Activated CD4-positive, alpha-beta T cell treated with anti-CD3 and anti-CD28 coated beads, Interleukin-2, amount 50 U/mL, for 4 hours (primary cell): ENCODE measurements around the gene AQP6.

Experiments used
- DNase-seq, 2 experiments: peaks; one replicate each; pipeline ENCODE4 v3.0.0-alpha.2; 2020

Gene AQP6

DNA sequence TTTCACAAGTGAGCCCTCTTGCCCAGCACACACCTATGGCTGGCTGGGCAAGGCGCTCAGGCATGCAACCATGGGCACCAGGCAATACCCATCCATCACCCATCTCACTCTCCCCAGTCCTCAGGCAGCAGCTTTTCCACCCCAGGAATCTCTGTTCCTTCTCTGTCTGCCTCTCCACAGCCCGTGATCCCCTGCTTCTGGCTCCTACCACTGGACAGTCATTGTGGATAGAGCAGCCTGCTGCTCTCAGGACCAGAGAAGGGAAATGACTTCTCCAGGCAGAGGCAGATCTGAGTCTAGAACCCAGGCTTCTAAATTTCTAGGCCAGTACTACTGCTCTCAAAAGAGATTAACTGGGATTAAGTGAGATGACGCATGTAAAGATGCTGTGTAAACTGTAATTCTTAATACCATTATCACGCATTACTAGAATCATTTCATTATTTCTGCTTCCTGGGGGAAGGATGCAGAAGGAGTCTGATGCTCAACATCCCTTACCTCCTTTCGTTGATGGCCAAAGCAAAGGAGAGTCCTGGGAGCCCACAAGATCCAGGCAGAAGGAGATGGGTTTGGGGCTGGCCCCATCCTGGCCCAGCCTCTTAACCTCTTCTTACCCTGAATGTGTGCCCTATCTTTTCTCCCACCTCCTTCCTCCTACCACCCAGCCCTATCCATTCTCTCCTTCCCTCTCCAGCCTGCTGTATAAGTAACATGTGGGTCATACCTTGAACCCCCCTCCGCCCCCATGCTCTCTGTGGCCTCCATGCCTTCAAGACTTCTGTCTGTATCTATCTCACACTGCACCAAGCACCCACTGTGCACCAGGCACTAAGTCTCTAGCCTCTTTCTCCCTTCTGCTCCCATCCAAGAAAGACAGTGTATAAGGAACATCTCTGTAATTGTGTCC lies 15.8 kb upstream of the AQP6 start:
- DNase-seq = no peak

- no peak for DNase-seq
Measured at GRCh38 chr12:49957570-49957967, 15.2 kb upstream of the AQP6 start.

DNA sequence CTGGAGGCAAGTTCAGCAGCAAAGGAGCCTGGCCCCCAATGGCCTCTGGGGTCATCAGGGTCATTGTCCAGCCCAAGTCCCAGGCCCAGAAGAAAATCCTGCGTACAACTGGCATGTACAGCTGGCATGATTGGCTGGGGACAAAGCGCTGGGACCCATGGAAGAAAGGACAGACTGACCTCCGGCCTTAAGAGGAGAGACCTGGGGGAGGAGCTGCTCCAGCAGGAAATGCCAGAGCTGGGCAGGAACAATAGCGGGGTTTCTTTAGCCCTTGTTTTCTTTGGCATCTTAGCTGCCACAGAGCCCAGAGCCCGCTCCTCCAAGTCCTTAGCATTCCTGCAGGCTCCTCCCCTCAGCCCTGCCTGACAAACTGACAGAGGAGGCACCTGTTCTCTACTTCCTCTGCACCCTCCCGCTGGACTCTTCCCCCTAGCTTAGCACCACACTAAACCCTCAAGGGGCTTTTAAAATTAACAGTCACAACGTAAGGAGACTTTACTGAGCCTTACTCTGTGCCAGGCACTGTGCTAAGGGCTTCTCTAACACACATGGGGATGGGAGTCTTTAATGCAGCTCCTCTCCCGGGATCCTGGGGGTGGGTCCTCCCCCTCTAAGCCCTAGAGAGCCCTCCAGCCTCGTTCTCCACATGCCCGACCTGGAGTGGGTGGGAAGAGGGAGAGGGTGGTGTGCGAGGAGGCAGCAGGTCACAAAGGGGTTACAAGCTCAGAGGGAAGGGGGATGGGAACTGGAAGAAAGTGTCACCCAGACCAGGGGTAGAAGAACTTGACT lies 12.9 kb upstream of the AQP6 start:
- DNase-seq = no peak

DNA sequence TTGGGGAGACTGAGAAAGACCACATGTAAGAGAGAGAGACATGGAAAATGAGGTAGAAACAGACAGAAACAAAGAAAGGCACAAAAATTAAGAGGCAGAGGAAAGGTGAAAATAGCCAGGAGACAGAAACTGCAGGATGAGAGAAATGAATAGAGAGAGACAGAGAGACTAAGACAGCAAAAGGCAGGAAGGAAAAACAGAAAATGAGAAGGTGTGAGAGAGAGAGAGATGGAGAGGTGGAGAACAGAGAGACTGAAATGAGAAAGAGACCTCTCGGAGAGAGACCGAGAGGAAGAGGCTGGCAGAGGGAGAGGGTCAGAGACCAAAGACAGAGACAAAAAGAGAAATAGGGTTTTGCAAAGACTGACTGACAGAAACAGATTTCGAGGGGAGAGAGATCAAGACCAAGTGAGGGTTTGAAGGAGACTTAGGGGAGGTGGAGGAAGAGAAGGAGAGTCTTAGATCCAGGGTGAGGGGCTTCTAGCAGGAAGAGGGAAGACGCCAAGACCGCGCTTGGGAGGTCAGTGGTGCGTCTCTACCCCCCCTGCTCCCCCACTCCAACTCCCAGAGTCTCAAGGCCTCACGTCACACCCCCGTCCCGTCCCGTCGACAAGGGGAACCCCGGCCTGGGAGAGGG lies 12.2 kb upstream of the AQP6 start:
- DNase-seq = no peak

DNA sequence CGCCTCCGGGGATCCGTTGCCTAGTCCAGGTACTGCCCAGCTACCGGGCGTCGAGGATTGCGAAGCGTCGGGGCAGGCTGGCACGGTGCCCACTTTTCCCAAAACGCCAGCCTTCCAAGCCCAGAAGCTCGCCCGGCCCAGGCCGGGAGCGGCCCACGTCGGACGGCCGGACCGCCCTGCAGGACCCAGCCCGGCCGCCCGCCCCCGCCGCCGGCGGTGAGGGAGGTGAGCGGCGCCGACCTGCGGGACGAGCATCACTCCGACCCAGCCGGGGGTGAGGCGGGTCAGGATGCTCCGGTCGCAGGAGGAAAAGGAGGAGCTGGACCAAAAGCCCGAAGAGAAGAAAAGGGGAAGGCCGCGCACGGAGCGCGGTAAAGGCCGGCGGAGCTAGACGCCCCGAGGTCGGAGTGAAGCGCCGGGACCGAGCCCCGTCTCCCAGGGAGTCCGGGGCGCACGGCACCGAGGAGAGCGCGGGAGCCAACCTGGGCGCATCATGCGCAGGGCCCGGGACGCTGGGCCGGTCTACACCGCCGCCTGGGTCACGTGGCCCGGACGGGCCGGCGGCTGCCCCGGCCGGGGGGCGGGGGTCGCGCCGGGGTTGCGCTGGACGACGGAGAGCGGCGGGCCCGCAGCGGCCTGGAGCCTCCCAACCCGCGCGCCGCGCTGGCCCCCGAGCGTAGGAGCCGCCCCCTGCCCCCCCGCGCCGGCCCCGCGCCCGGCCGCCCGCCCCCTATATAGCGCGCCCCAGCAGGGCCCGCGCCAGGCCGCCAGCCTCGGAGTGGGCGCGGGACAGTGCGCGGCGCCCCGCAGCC lies 11.4 kb upstream of the AQP6 start, which contains the start of gene AQP5:
Gene AQP5 (plus strand): TSS at position 762 of the 812 bp plus-strand sequence. CDS start 146 bp downstream, outside the sequence.
- no peak for DNase-seq

- DNase-seq = no peak
Measured at GRCh38 chr12:49961993-49962764, 10.6 kb upstream of the AQP6 start.

GRCh38 chr12:49962861-49963765 lies 9.6 kb upstream of the AQP6 start:
- no peak for DNase-seq

- no peak for DNase-seq
Measured at GRCh38 chr12:49963976-49964815, 8.6 kb upstream of the AQP6 start.

DNA sequence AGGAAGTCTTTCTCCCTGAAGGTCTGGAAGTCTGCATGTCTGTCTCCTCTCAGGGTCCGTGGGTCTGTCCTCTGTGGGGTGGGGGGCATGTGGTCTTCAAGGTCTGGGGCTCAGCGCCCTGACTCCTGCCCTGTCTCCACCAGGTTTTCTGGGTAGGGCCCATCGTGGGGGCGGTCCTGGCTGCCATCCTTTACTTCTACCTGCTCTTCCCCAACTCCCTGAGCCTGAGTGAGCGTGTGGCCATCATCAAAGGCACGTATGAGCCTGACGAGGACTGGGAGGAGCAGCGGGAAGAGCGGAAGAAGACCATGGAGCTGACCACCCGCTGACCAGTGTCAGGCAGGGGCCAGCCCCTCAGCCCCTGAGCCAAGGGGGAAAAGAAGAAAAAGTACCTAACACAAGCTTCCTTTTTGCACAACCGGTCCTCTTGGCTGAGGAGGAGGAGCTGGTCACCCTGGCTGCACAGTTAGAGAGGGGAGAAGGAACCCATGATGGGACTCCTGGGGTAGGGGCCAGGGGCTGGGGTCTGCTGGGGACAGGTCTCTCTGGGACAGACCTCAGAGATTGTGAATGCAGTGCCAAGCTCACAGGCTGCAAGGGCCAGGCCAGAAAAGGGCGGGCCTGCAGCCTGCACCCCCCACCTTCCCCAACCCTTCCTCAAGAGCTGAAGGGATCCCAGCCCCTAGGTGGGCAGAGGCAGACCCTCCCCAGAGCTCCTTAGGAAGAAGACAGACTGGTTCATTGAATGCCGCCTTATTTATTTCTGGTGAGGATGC lies 7.7 kb upstream of the AQP6 start:
- no peak for DNase-seq

GRCh38 chr12:49965836-49966235 lies 6.9 kb upstream of the AQP6 start:
- DNase-seq = no peak

GRCh38 chr12:49966511-49967041 lies 6.2 kb upstream of the AQP6 start:
- DNase-seq = no peak

GRCh38 chr12:49967042-49967776 lies 5.5 kb upstream of the AQP6 start:
- peak; percentile 93 to 95 for DNase-seq

DNA sequence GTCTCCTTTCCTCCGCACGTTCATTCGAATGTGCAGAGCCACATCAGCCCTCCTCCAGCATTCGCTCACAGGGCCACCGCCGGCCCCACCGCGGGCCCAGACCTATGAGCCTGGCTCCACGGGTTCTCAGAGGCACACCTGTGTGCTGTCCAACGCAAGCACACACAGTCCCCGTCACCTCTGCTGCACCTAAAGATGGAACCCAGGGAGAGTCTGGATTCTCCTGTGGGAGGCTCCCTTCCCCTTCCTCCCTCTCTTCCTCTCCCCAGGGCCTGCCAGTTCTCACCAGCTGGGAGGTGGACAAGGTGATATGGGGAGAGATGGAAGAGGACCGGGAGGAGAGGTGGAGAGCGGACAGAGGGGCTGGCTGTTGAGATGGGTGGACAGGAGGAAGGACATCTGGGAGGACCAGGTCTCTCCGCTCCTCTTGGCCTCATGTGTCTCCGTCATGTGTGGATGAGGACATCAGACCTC lies 4.9 kb upstream of the AQP6 start:
- DNase-seq = no peak

GRCh38 chr12:49968471-49968870 lies 4.3 kb upstream of the AQP6 start:
- no peak for DNase-seq

- no peak for DNase-seq
Measured at GRCh38 chr12:49969027-49969426, 3.7 kb upstream of the AQP6 start.

- DNase-seq = no peak
Measured at GRCh38 chr12:49969651-49970429, 2.9 kb upstream of the AQP6 start.

GRCh38 chr12:49970658-49971057 lies 2.1 kb upstream of the AQP6 start:
- DNase-seq = no peak
